Activated CD8-positive, alpha-beta memory T cell treated with anti-CD3 and anti-CD28 coated beads for 4 hours (primary cell): ENCODE measurements around the gene TULP4.
"Not testable (repeated sequence)": the region's sequence is repeated elsewhere in the genome, so short reads cannot be mapped to it uniquely, and the experiment has no call there.

Source experiments
- DNase-seq, 2 donors: peaks; one replicate each; pipeline ENCODE4 v3.0.0-alpha.2; 2020; ENCODE audit warnings: low read depth in 2 of 2

TULP4 gene

DNA sequence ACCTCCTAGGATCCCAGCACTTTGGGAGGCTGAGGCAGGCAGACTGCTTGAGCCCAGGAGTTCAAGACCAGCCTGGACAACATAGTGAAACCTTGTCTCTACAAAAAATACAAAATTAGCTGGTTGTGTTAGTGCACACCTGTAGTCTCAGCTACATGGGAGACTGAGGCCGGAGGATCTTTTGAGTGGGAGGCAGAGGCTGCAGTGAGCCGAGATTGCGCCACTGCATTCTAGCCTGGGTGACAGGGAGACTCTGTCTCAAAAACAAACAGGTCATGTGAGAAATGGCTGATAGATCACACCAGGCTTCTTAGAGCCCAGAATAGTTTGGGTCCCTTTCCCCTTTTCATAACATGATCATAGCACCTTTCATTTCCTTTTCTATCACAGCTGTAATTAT lies 244.8 kb downstream of the TULP4 start:
- not testable (repeated sequence) for DNase-seq

GRCh38 chr6:158557927-158558326 lies 245.7 kb downstream of the TULP4 start:
- DNase-seq = no peak

DNA sequence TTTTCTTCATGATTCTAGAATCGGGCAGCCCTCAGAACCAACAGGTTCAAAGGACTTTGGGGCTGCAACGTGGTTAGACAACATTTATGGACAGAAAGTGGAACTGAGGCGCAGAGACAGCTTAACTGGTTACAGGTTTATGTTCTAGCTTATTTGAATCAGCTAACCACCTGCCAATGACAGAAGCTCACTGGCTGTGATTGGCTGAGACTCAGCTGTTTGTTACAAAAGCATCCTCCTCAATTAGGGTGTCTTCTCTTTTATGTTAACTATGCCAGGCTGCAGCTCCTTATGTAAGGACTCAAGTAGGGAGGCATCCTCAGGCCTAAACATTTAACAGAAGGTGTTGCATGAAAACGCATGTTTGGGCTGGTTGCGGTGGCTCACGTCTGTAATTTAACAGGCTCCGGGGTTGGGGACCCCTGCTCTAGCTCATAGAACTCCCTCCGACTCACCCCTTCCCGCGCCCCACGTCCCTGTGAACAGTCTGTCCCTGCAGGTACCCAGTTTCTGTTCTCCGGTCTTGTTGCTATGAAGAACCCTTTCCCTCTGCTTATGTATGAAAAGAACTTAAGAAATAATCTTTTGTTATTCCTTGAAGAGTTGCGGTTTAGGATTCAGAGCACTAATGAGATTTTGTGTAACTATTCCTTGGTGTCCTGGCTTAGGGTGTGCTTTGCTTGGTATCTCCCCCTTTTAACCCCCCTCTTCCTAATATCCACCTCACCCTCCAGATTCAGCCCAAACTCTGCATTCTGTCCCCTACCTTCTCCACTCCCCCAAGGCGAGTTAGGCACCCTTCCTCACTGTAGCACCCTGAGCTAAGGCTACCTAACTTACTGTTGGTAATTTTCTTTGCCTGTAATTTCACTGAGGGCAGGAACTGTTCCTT lies 246.4 kb downstream of the TULP4 start:
- DNase-seq = no peak

DNA sequence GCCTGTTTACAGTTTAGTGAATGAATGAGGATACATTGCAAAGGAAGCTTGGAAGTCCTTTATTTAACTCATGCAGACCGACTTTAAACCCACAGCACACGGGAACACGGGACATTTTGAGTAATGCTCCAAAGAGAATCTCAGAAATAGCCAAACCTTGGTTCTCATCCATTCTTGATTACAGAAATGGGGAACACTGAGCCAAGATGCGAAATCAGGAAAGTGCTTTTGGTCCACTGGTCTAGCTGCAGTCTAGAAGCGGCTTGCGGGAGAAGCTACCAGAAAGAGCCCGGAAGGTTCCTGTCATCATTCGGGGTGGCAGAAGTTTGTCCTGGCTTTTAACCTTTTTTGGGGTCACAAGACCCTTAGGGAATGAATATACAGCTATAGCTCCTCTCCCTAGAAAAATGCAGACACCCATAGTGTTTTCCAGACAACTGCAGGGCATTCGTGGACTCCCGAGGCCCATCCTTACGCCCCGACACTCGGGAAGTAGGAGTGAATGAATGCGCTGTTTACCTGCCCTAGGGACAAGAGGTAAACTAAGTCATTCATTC lies 247.2 kb downstream of the TULP4 start:
- no peak for DNase-seq

- DNase-seq = peak; percentile 75 to 78
Observed at GRCh38 chr6:158559895-158560835, 247.9 kb downstream of the TULP4 start, which contains the start of gene TMEM181. Gene TMEM181, plus strand, starts transcription at chr6:158560091. Its CDS starts 134 bp downstream, at chr6:158560225.

- no peak for DNase-seq
Observed at GRCh38 chr6:158560836-158561320, 248.6 kb downstream of the TULP4 start.
